CD14-positive monocyte (primary cell): ENCODE data around the gene MBNL2. TPM values are rescaled to one million over a fixed set of nuclear protein-coding genes. Genes with fewer than 3 reads are reported as not detected.

Experiments
- DNase-seq, 3 donors: peaks; one replicate each; pipeline ENCODE4 v3.0.0-alpha.2; 2011 to 2022
- H2AFZ ChIP-seq: 2 replicates; pipeline ENCODE4 v1.6.0; 2012; ENCODE audit warnings: mild to moderate bottlenecking, low read depth, low read length, inconsistent platforms; ENCODE audit not compliant: insufficient read depth, poor library complexity, severe bottlenecking
- H3K27ac ChIP-seq, 2 donors: 1 replicate in 1 of 2; 2 replicates in 1 of 2; pipeline ENCODE4 v1.5.1; 2012 to 2013; ENCODE audit warnings: low read length in 2 of 2, control low read depth in 1 of 2, inconsistent platforms in 1 of 2, low read depth in 1 of 2, mild to moderate bottlenecking in 1 of 2
- H3K27me3 ChIP-seq, 2 donors: one replicate each; pipeline versions ENCODE4 v1.6.0 to v1.6.1; 2011 to 2013; ENCODE audit warnings: low read length in 2 of 2; ENCODE audit not compliant: control insufficient read depth in 2 of 2, insufficient read depth in 2 of 2
- H3K36me3 ChIP-seq, 2 donors: replicated peaks in 1 of 2; 1 replicate in 1 of 2; 2 replicates in 1 of 2; pipeline versions ENCODE4 v1.5.1 to v1.6.1; 2012 to 2013; ENCODE audit warnings: low read length in 2 of 2, control low read depth in 1 of 2, inconsistent platforms in 1 of 2, mild to moderate bottlenecking in 1 of 2; ENCODE audit not compliant: insufficient read depth in 2 of 2, control insufficient read depth in 1 of 2
- H3K4me1 ChIP-seq, 2 donors: 1 replicate in 1 of 2; 2 replicates in 1 of 2; pipeline versions ENCODE4 v1.5.1 to v1.6.1; 2012 to 2013; ENCODE audit warnings: low read length in 2 of 2, control low read depth in 1 of 2, inconsistent platforms in 1 of 2, mild to moderate bottlenecking in 1 of 2, moderate library complexity in 1 of 2; ENCODE audit not compliant: insufficient read depth in 2 of 2, control insufficient read depth in 1 of 2
- H3K4me2 ChIP-seq: replicated peaks from 2 replicates; pipeline ENCODE3; 2012; ENCODE audit warnings: low read length, moderate library complexity, mild to moderate bottlenecking; ENCODE audit not compliant: poor library complexity, severe bottlenecking; ENCODE audit errors: extremely low read depth
- H3K4me3 ChIP-seq, 3 experiments: fragments of 200-600 bp in 1 of 3; sonication (generic) in 1 of 3; replicated peaks in 1 of 3; 1 replicate in 2 of 3; 2 replicates in 1 of 3; pipeline ENCODE4 v1.5.1; 2011 to 2013; ENCODE audit warnings: low read length in 3 of 3, mild to moderate bottlenecking in 3 of 3, control low read depth in 2 of 3, low read depth in 2 of 3, inconsistent platforms in 1 of 3, moderate library complexity in 1 of 3
- H3K79me2 ChIP-seq: 2 replicates; pipeline ENCODE4 v1.6.0; 2012; ENCODE audit warnings: mild to moderate bottlenecking, control low read depth, inconsistent platforms, low read length, moderate library complexity; ENCODE audit not compliant: insufficient read depth
- H3K9ac ChIP-seq: 2 replicates; pipeline ENCODE4 v1.6.0; 2017; ENCODE audit warnings: low read length, mild to moderate bottlenecking; ENCODE audit not compliant: insufficient read depth, poor library complexity, severe bottlenecking
- H3K9me3 ChIP-seq, 2 donors: replicated peaks in 1 of 2; 1 replicate in 1 of 2; 2 replicates in 1 of 2; pipeline versions ENCODE4 v1.5.1 to v1.6.1; 2012 to 2013; ENCODE audit warnings: low read length in 2 of 2, control low read depth in 1 of 2; ENCODE audit not compliant: control insufficient read depth in 1 of 2, insufficient read depth in 1 of 2
- H4K20me1 ChIP-seq: 2 replicates; pipeline ENCODE4 v1.6.0; 2012; ENCODE audit warnings: mild to moderate bottlenecking, low read length, control low read depth, moderate library complexity; ENCODE audit not compliant: insufficient read depth
- H3K27ac Mint-ChIP-seq, 7 donors: one replicate each; pipeline ENCODE4 v1.8.0; 2020; ENCODE audit warnings: mild to moderate bottlenecking in 7 of 7, mixed read lengths in 7 of 7, moderate library complexity in 6 of 7, inconsistent platforms in 2 of 7
- H3K27me3 Mint-ChIP-seq, 3 donors: one replicate each; pipeline ENCODE4 v1.8.0; 2021 to 2022; ENCODE audit warnings: low read depth in 3 of 3, mild to moderate bottlenecking in 3 of 3, mixed read lengths in 3 of 3, moderate library complexity in 3 of 3, inconsistent platforms in 1 of 3
- H3K36me3 Mint-ChIP-seq, 2 donors: one replicate each; pipeline ENCODE4 v1.8.0; 2020; ENCODE audit warnings: mixed read lengths in 2 of 2, inconsistent platforms in 1 of 2, mild to moderate bottlenecking in 1 of 2
- H3K4me1 Mint-ChIP-seq: one replicate; pipeline ENCODE4 v1.8.0; 2020; ENCODE audit warnings: mild to moderate bottlenecking, mixed read lengths
- H3K4me3 Mint-ChIP-seq, 2 donors: one replicate each; pipeline ENCODE4 v1.8.0; 2020; ENCODE audit warnings: mild to moderate bottlenecking in 2 of 2, mixed read lengths in 2 of 2, moderate library complexity in 1 of 2
- H3K9me3 Mint-ChIP-seq, 7 donors: one replicate each; pipeline ENCODE4 v1.8.0; 2020 to 2022; ENCODE audit warnings: mixed read lengths in 7 of 7, mild to moderate bottlenecking in 6 of 7, moderate library complexity in 6 of 7, inconsistent platforms in 2 of 7
- CTCF ChIP-seq: fragments of 200-600 bp; IDR thresholded peaks from one replicate; pipeline ENCODE4 v1.8.0; 2022; ENCODE audit warnings: antibody characterized with exemption, mild to moderate bottlenecking
- WGBS: methylation state at CpG from one replicate; pipeline ENCODE4 v1.1.5; 2013; ENCODE audit warnings: missing lambda C conversion rate; ENCODE audit not compliant: insufficient coverage; 5-methylcytosine and 5-hydroxymethylcytosine counted together
- intact Hi-C, 2 donors: fragments of 100-400 bp; cut with micrococcal nuclease; formaldehyde crosslinking; loops; one replicate each; pipeline versions ENCODE4 v1.15.0 to v1.15.1; 2023
- polyA plus RNA-seq, 3 donors: library from polyadenylated mRNA; depleted of rRNA in 1 of 3; unstranded in 2 of 3; stranded (reverse) in 1 of 3; fragments of 300-500 nt in 2 of 3; fragments of >200 nt in 1 of 3; fragmentation: Illumina TruSeq in 2 of 3; gene quantifications; 1 replicate in 2 of 3; 2 replicates in 1 of 3; pipeline ENCODE4 v1.2.3, GENCODE V29; 2012 to 2021

The MBNL2 gene
- polyA plus RNA-seq, 3 donors = 8.5 to 15.5 (median 13.4) TPM

DNA sequence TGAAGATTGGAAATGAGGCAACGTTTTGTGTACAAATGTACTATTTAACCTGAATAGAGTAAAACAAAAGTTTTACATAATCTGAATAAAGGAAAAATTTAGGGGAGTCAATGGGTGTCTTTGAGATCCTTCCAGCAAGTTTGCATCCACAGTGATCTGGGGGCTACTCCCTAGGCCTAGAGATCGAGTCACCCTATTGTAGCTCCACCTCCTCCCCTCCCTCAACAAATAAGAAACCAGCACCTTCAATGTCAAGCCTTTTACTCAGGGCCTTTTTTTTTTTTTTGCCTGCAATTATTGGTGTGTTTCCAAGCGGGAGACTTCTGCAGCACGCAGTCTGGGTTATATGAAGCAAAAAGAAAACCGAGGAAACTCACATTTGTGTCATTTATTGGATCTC is 195.6 kb downstream of the MBNL2 start:
- Histone ChIP-seq H3K9me3 (no peaks in the 10 kb centered on the region), H3K27me3 (no peaks in the 10 kb centered on the region), H3K4me2 (no peak overlapping the region), H3K27ac (no peak overlapping the region), H3K4me3 (no peak overlapping the region), H2AFZ (no peak overlapping the region), H3K79me2 (no peaks in the 10 kb centered on the region), H3K36me3 (no peaks in the 10 kb centered on the region), H3K9ac (no peak overlapping the region), H3K4me1 (peaks cover 0 to 3% of the 10 kb centered on the region in 2 donors), H4K20me1 (no peaks in the 10 kb centered on the region)
- TF ChIP-seq CTCF = no peak
- Mint-ChIP-seq H3K27me3 (peaks cover 0 to 2% (median 0%) of the 10 kb centered on the region in 3 donors), H3K9me3 (peaks cover 0 to 4% (median 0%) of the 10 kb centered on the region in 7 donors), H3K27ac (no peak overlapping the region), H3K4me3 (no peak overlapping the region), H3K4me1 (peaks cover 8% of the 10 kb centered on the region), H3K36me3 (no peaks in the 10 kb centered on the region)
- no CpG with 5 or more reads among the region's 5 CpGs for WGBS
- DNase-seq = no peak
- intact Hi-C loops = no loop called here

- Histone ChIP-seq H3K9ac (no peak overlapping the region), H2AFZ (no peak overlapping the region), H3K27me3 (no peaks in the 10 kb centered on the region), H3K4me3 (no peak overlapping the region), H3K4me1 (no peaks in the 10 kb centered on the region), H3K79me2 (no peaks in the 10 kb centered on the region), H3K27ac (no peak overlapping the region), H4K20me1 (no peaks in the 10 kb centered on the region), H3K36me3 (no peaks in the 10 kb centered on the region), H3K4me2 (no peak overlapping the region), H3K9me3 (no peaks in the 10 kb centered on the region)
- H3K4me3 Mint-ChIP-seq = no peak overlapping the region
- no peak for TF ChIP-seq CTCF
- intact Hi-C loops = no loop called here
- peaks cover 2% of the 10 kb centered on the region for H3K4me1 Mint-ChIP-seq
- WGBS = 89% methylated on average over 6 of the region's 8 CpGs
- no peak for DNase-seq
- no peak overlapping the region for H3K27ac Mint-ChIP-seq
- peaks cover 0 to 1% (median 0%) of the 10 kb centered on the region in 3 donors for H3K27me3 Mint-ChIP-seq
- no peaks in the 10 kb centered on the region for H3K36me3 Mint-ChIP-seq
- H3K9me3 Mint-ChIP-seq = peaks cover 0 to 4% (median 0%) of the 10 kb centered on the region in 7 donors
Observed at GRCh38 chr13:97422118-97423054, 200.3 kb downstream of the MBNL2 start.
